SK-N-SH treated with all-trans-retinoic acid at 6 μM for 48 hours (cell line): ENCODE measurements around the gene HTR1B.

Experiments used
- ARNTL ChIP-seq: fragments of 450-650 bp; formaldehyde crosslinking; IDR thresholded peaks from 2 replicates; pipeline ENCODE4 v1.5.0; 2020; ENCODE audit warnings: low read depth, mild to moderate bottlenecking, moderate library complexity, borderline replicate concordance
- GLIS3 ChIP-seq: fragments of 250-450 bp; sonication (Bioruptor Pico); IDR thresholded peaks from 2 replicates; pipeline ENCODE4 v1.5.0; 2020; ENCODE audit warnings: mild to moderate bottlenecking, moderate library complexity
- PATZ1 ChIP-seq: fragments of 250-450 bp; sonication (Bioruptor Pico); IDR thresholded peaks from 2 replicates; pipeline ENCODE4 v1.8.0; 2020; ENCODE audit warnings: mild to moderate bottlenecking, moderate library complexity, borderline replicate concordance
- POU6F1 ChIP-seq: fragments of 250-450 bp; sonication (Bioruptor Pico); IDR thresholded peaks from 2 replicates; pipeline ENCODE4 v1.8.0; 2021; ENCODE audit warnings: low read depth, mild to moderate bottlenecking, moderate library complexity, borderline replicate concordance
- RARB ChIP-seq: fragments of 250-450 bp; sonication (Bioruptor Pico); IDR thresholded peaks from 2 replicates; pipeline ENCODE4 v1.8.0; 2021; ENCODE audit warnings: mild to moderate bottlenecking, moderate library complexity
- TCF4 ChIP-seq: fragments of 250-450 bp; sonication (Bioruptor Pico); IDR thresholded peaks from 2 replicates; pipeline ENCODE4 v1.8.0; 2021; ENCODE audit warnings: mild to moderate bottlenecking, moderate library complexity, borderline replicate concordance
- ZC3H10 ChIP-seq: fragments of 250-450 bp; sonication (Bioruptor Pico); IDR thresholded peaks from 2 replicates; pipeline ENCODE4 v1.5.1; 2021; ENCODE audit warnings: mild to moderate bottlenecking, moderate library complexity
- ZFP30 ChIP-seq: fragments of 450-650 bp; formaldehyde crosslinking; IDR thresholded peaks from 2 replicates; pipeline ENCODE4 v1.5.0; 2022; ENCODE audit warnings: mild to moderate bottlenecking, moderate library complexity

GRCh38 chr6:77445214-77445613 is 18.1 kb downstream of the HTR1B start:
- no peak for TF ChIP-seq POU6F1 (CRISPR knock-in tag)
- TF ChIP-seq TCF4: no peak
- TF ChIP-seq ARNTL (CRISPR knock-in tag): no peak
- TF ChIP-seq RARB (CRISPR knock-in tag): no peak
- TF ChIP-seq GLIS3 (CRISPR knock-in tag): no peak
- TF ChIP-seq PATZ1 (CRISPR knock-in tag): no peak
- no peak for TF ChIP-seq ZFP30 (CRISPR knock-in tag)
- TF ChIP-seq ZC3H10 (CRISPR knock-in tag): no peak
